ENCODE results near the gene PKD2L1.
A peak's percentile ranks its signal among the peaks of the same experiment; 100 is the strongest.
"Not testable (repeated sequence)": the region's sequence is repeated elsewhere in the genome, so short reads cannot be mapped to it uniquely, and the experiment has no call there.

Gene PKD2L1

DNA sequence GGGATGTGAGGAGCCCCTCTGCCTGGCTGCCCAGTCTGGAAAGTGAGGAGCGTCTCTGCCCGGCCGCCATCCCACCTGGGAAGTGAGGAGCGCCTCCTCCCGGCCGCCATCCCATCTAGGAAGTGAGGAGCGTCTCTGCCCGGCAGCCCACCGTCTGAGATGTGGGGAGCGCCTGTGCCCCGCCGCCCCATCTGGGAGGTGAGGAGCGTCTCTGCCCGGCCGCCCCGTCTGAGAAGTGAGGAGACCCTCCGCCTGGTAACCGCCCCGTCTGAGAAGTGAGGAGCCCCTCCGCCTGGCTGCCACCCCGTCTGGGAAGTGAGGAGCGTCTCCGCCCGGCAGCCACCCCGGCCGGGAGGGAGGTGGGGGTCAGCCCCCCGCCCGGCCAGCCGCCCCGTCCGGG lies 53.1 kb downstream of the PKD2L1 start:
- DNase-seq = not testable (repeated sequence)

DNA sequence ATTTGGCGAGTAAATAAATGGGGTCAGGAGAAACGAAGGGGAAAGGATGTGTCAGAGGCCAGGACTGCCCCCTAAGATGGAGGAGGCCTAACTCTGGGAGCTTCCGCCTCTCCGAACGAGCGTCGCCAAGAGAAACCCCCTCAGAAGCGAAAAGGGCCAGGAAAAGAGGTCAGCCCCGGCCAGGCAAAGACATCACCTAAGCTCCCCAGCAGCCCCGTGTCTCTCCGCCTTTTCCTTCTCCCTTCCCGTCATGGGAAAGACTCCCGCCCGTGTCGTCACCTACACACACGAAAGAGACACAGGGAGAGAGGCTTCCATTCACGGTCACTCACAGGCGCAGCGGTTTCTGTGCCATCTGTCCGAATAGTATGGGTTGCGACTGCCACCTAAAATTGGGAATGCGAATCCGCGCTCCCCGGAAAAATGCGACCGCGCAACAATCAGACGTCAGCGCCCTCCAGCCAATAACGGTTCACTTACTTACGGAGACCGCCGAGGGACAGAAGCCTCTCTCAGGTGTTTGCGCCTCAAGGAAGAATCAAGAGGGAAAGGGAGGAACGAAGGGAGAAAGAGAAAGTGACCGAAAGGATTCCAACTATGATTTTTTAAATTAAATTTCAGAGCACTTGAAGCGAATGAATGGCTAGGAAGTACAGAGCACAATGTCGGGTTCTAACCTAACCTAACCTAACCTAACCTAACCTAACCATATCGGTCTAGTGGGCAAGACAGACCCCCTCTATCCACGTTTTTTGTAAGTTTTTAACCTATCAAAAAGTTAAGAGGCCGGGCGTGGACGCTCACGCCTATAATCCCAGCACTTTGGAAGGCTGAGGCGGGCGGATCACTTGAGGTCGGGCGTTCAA lies 62.6 kb downstream of the PKD2L1 start, which contains the start of gene CWF19L1:
TSS of gene CWF19L1 (minus strand) at position 400 of the 866 bp plus-strand sequence. CDS start at position 355, 45 bp downstream.
- peak; percentile 64 for DNase-seq

DNA sequence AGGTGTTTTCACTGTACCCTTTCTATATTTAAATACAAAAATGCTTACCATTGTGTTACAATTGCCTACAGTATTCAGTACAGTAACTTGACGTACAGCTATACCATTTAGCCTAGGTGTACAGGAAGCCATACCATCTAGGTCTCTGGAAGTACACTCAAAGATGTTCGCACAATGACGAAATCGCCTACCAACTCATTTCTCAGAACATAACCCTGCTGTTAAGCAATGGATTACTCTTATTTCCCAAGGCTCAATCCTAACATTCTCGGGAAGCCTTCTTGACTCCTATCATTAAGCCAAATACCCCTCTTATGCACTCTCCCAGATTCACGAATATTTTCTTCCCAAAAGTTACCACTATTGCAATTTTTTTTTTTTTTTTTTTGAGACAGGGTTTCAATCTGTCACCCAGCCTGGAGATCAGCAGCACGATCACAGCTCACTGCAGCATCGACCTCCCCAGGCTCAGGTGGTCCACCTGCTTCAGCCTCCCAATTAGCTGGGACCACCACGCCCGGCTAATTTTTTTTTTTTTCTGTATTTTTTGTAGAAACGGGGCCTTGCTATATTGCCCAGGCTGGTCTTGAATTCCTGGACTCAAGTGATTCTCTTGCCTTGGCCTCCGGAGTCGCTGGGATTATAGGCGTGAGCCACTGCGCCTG lies 64.1 kb downstream of the PKD2L1 start:
- DNase-seq = no peak

DNA sequence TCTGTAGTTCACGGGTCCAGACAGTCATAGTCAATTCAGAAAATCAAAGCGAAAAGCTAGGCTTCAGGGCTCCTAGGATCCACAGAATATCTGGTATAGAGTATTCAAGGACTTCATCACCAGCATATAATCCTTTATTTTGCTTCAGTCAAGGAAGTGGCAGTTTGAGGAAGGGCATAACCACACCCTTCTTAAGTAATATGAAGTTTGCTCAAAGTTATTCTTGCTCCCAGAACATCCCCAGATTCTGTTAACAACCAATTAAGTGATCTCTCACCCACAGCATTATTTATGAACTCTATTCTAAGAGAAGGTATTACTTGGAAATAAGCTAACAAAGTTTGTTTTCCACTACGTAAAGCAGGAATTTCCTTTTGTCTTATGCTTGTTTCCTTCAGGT lies 75.8 kb downstream of the PKD2L1 start:
- DNase-seq = no peak

DNA sequence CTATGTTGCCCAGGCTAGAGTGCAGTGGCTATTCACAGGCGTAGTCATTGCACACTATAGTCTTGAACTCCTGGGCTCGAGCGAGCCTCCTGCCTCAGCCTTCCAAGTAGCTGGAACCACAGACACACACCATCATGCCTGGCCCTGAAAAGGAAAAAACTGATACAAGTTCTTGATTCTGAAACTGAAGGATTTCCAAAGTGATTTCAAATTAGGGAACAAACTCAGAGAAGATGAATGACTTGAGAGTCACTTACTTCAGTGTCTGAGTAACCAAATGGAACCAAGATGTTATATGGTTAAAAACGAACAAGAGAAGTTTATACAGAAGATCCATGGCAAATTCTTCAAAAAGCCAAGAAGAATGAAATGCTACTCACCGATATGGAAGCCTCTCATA lies 77.0 kb downstream of the PKD2L1 start:
- no peak for DNase-seq

DNA sequence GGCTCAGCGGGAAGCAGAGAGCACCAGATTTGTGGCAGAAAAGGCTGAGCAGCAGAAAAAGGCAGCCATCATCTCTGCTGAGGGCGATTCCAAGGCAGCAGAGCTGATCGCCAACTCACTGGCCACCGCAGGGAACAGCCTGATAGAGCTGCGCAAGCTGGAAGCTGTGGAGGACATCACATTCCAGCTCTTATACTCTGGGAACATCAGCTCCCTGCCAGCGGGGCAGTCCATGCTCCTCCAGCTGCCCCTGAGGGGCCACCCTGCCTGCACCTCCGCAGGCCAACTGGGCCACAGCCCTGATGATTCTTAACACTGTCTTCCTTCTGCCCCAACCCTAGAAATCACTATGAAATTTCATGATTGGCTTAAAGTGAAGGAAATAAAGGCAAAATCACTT lies 81.2 kb downstream of the PKD2L1 start:
- DNase-seq = no peak

DNA sequence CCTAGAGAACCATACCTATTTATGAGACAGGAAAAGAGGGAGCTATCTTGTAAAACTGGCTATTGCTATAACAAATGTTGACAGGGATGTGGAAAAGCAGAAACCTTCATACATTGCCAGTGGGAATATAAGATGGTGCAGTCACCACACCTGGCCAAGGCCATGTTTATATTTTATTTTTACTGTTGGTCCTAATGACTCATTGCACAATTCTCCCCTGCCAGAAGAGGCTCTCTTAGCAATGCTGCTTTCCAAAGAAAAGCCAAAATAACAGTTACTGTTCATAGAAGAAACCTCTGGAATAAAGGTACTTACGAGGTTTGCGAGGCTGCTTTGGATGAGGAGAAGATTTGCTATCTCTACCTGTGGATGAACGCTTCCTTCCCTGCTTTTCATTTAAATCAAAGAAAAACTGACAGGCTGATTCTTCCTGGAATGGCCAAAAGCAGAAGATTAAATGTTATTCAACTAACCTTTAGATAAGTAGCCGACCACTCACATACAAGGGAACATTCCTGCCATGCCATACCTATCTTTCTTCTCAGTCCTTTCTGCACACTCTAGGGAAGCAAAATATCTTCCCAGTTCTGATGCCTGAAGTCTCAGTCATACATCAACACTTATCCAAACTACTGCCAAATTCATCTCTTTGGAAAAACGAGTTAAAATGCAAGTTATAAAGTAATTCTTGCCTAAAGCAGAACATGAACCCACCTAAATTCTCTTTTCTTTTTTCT lies 84.4 kb downstream of the PKD2L1 start:
- DNase-seq = no peak

DNA sequence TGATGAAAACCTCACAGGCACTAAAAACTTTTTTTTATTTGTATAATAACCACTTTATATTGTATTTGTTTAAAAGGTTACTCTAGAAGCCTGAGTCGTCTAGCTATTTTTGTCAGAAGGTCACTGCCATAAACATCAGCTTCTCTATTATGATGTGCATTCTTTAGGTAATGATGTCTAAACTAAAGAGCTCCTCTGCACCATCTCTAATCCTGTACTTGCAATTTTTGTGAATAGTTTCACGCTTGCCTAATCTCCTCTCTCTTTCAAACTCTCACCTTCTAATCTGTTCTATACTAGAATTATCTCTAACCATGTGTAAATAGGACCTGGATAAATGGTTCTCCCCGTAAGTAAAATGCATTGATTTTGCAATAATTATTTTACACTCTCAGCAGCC lies 90.2 kb downstream of the PKD2L1 start:
- no peak for DNase-seq

DNA sequence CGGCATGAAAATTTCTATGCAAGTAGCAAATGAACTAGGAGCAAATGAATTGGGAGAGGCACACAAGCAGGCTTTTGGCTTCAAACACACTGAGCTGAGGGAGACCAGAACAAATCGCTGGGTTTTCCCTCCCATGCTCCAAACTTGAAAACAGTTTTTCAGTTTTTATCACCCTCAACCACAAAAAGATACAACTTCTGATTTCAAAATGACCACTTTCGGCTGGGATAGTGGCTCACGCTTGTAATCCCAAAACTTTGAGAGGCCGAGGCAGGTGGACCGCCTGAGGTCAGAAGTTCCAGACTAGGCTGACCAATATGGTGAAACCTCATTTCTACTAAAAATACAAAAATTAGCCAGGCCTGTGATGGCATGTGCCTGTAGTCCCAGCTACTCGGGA lies 91.6 kb downstream of the PKD2L1 start:
- no peak for DNase-seq

Measured in SHP77 treated with DMSO at 0.1 percent for 48 hours (cell line).